Osteoblast (primary cell): ENCODE measurements around the gene ELK3. TPM values are rescaled to one million over a fixed set of nuclear protein-coding genes. Genes with fewer than 3 reads are reported as not detected.
A peak's percentile ranks its signal among the peaks of the same experiment; 100 is the strongest.

ENCODE experiments used
- DNase-seq: peaks from one replicate; pipeline ENCODE4 v3.0.0; 2011; ENCODE audit warnings: low spot score, mixed read lengths; ENCODE audit not compliant: insufficient read length; ENCODE audit errors: missing footprints
- H2AFZ ChIP-seq: 2 replicates; pipeline ENCODE4 v1.6.0; 2011; ENCODE audit warnings: mild to moderate bottlenecking, low read length
- H3K27ac ChIP-seq: 2 replicates; pipeline ENCODE4 v1.5.1; 2011; ENCODE audit warnings: mild to moderate bottlenecking, low read depth, low read length, moderate library complexity
- H3K27me3 ChIP-seq: 2 replicates; pipeline ENCODE4 v1.6.0; 2012; ENCODE audit warnings: mild to moderate bottlenecking, control low read depth, inconsistent platforms, low read length, moderate library complexity; ENCODE audit not compliant: insufficient read depth
- H3K36me3 ChIP-seq: 2 replicates; pipeline ENCODE4 v1.5.1; 2011; ENCODE audit warnings: mild to moderate bottlenecking, low read length, control low read depth, moderate library complexity; ENCODE audit not compliant: insufficient read depth
- H3K4me1 ChIP-seq: 2 replicates; pipeline ENCODE4 v1.5.1; 2011; ENCODE audit warnings: mild to moderate bottlenecking, low read length, control low read depth, moderate library complexity; ENCODE audit not compliant: insufficient read depth
- H3K4me2 ChIP-seq: 2 replicates; pipeline ENCODE4 v1.6.0; 2011; ENCODE audit warnings: mild to moderate bottlenecking, low read length; ENCODE audit not compliant: insufficient read depth
- H3K4me3 ChIP-seq: fragments of 200-600 bp; sonication (generic); 3 replicates; pipeline ENCODE4 v1.5.1; 2012; ENCODE audit warnings: mild to moderate bottlenecking, low read length, inconsistent platforms; ENCODE audit not compliant: insufficient read depth
- H3K79me2 ChIP-seq: 2 replicates; pipeline ENCODE4 v1.6.0; 2012; ENCODE audit warnings: mild to moderate bottlenecking, low read length, control low read depth, inconsistent platforms; ENCODE audit not compliant: insufficient read depth
- H3K9me3 ChIP-seq: 2 replicates; pipeline ENCODE4 v1.5.1; 2011; ENCODE audit warnings: low read depth, low read length, control low read depth
- H4K20me1 ChIP-seq: 2 replicates; pipeline ENCODE4 v1.6.0; 2012; ENCODE audit warnings: mild to moderate bottlenecking, low read length, control low read depth; ENCODE audit not compliant: insufficient read depth
- total RNA-seq: library from RNA; depleted of rRNA; stranded (reverse); fragments of >200 nt; gene quantifications from 2 replicates; pipeline ENCODE4 v1.2.3, GENCODE V29; 2012
- TF ChIP-seq, protein P1 (sequence below): IDR thresholded peaks from 2 replicates; pipeline ENCODE4 v1.5.1; 2011; ENCODE audit warnings: mild to moderate bottlenecking, low read depth, low read length, moderate library complexity; ENCODE audit errors: extremely low read depth

The ELK3 gene
- total RNA-seq, 1 donor = 27.5 TPM

GRCh38 chr12:96224219-96224615 lies 30.0 kb downstream of the ELK3 start:
- TF ChIP-seq, protein P1, sequence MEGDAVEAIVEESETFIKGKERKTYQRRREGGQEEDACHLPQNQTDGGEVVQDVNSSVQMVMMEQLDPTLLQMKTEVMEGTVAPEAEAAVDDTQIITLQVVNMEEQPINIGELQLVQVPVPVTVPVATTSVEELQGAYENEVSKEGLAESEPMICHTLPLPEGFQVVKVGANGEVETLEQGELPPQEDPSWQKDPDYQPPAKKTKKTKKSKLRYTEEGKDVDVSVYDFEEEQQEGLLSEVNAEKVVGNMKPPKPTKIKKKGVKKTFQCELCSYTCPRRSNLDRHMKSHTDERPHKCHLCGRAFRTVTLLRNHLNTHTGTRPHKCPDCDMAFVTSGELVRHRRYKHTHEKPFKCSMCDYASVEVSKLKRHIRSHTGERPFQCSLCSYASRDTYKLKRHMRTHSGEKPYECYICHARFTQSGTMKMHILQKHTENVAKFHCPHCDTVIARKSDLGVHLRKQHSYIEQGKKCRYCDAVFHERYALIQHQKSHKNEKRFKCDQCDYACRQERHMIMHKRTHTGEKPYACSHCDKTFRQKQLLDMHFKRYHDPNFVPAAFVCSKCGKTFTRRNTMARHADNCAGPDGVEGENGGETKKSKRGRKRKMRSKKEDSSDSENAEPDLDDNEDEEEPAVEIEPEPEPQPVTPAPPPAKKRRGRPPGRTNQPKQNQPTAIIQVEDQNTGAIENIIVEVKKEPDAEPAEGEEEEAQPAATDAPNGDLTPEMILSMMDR = no peak
- H3K79me2 ChIP-seq = peaks cover 85% of the 10 kb centered on the region
- no peak overlapping the region for H3K4me2 ChIP-seq
- no peak overlapping the region for H3K27ac ChIP-seq
- no peak overlapping the region for H2AFZ ChIP-seq
- no peak for DNase-seq
- peaks cover 26% of the 10 kb centered on the region for H3K36me3 ChIP-seq
- H3K27me3 ChIP-seq = no peaks in the 10 kb centered on the region
- no peak overlapping the region for H3K4me3 ChIP-seq
- no peaks in the 10 kb centered on the region for H4K20me1 ChIP-seq
- H3K4me1 ChIP-seq = peaks cover 22% of the 10 kb centered on the region
- H3K9me3 ChIP-seq = no peaks in the 10 kb centered on the region

GRCh38 chr12:96225044-96225855 lies 31.1 kb downstream of the ELK3 start:
- no peaks in the 10 kb centered on the region for H4K20me1 ChIP-seq
- H3K79me2 ChIP-seq = peaks cover 91% of the 10 kb centered on the region
- no peaks in the 10 kb centered on the region for H3K27me3 ChIP-seq
- H3K4me1 ChIP-seq = peaks cover 13% of the 10 kb centered on the region
- no peaks in the 10 kb centered on the region for H3K9me3 ChIP-seq
- no peak overlapping the region for H3K4me2 ChIP-seq
- peaks cover 30% of the 10 kb centered on the region for H3K36me3 ChIP-seq
- no peak for DNase-seq
- TF ChIP-seq, protein P1 = no peak
- H2AFZ ChIP-seq = no peak overlapping the region
- H3K27ac ChIP-seq = peak overlapping the region; percentile 8
- H3K4me3 ChIP-seq = no peak overlapping the region

DNA sequence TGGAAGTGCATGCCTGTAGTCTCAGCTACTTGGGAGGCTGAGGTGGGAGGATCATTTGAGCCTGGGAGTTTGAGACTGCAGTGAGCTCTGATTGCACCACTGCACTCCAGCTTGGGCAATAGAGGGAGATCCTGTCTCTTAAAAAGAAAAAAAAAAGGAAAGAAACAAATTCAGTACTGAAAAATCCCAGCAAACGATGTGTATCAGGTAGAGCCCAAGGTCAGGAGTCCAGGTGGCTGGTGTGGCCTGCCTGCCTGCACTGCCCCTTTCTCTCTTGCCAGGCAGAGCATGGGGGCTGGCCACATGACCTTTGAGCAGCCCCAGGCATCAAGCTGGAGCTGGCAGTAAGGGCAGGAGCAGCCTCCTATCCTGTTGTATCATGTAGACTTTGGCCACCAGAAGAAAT lies 31.8 kb downstream of the ELK3 start:
- no peak for DNase-seq
- H3K36me3 ChIP-seq = peaks cover 32% of the 10 kb centered on the region
- peaks cover 6% of the 10 kb centered on the region for H3K4me1 ChIP-seq
- peaks cover 93% of the 10 kb centered on the region for H3K79me2 ChIP-seq
- no peaks in the 10 kb centered on the region for H4K20me1 ChIP-seq
- H3K27ac ChIP-seq = peak overlapping the region; percentile 8
- H3K27me3 ChIP-seq = no peaks in the 10 kb centered on the region
- no peak overlapping the region for H3K4me2 ChIP-seq
- TF ChIP-seq, protein P1 = no peak
- H3K4me3 ChIP-seq = no peak overlapping the region
- H3K9me3 ChIP-seq = no peaks in the 10 kb centered on the region
- no peak overlapping the region for H2AFZ ChIP-seq

DNA sequence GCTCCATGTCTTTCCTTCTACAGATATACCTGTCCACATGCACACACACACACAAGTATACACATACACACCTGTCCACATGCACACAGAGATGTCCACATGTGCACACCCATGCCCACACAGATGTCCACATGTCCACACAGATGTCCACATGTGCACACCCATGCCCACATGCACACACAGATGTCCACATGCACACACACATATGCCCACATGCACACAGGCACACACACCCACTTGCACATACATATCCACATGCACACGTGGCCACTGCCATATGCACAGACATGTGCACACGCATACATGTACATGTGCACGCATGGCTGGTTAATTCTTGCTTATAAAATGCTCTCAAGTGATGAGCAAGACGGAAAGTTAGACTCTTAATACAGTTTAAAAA lies 32.2 kb downstream of the ELK3 start:
- H3K79me2 ChIP-seq = peaks cover 93% of the 10 kb centered on the region
- TF ChIP-seq, protein P1 = no peak
- no peak for DNase-seq
- peaks cover 35% of the 10 kb centered on the region for H3K36me3 ChIP-seq
- H2AFZ ChIP-seq = no peak overlapping the region
- no peaks in the 10 kb centered on the region for H3K9me3 ChIP-seq
- H3K4me3 ChIP-seq = no peak overlapping the region
- H3K27me3 ChIP-seq = no peaks in the 10 kb centered on the region
- H4K20me1 ChIP-seq = no peaks in the 10 kb centered on the region
- H3K4me1 ChIP-seq = peaks cover 2% of the 10 kb centered on the region
- H3K4me2 ChIP-seq = no peak overlapping the region
- H3K27ac ChIP-seq = no peak overlapping the region
